ES-I3 (cell line): ENCODE data around the gene CISTR.

Experiments used
- H3K36me3 ChIP-seq: 2 replicates; pipeline ENCODE4 v1.6.1; 2013; ENCODE audit warnings: mild to moderate bottlenecking, low read length, control low read depth, moderate library complexity; ENCODE audit not compliant: insufficient read depth
- H3K4me1 ChIP-seq: 2 replicates; pipeline ENCODE4 v1.6.1; 2013; ENCODE audit warnings: mild to moderate bottlenecking, control low read depth, low read length; ENCODE audit not compliant: insufficient read depth
- H3K9ac ChIP-seq: 2 replicates; pipeline ENCODE4 v1.6.1; 2013; ENCODE audit warnings: low read depth, mild to moderate bottlenecking, low read length, moderate library complexity
- H3K9me3 ChIP-seq: 2 replicates; pipeline ENCODE4 v1.6.1; 2013; ENCODE audit warnings: mild to moderate bottlenecking, low read length, moderate library complexity; ENCODE audit not compliant: control insufficient read depth, insufficient read depth

Gene CISTR

DNA sequence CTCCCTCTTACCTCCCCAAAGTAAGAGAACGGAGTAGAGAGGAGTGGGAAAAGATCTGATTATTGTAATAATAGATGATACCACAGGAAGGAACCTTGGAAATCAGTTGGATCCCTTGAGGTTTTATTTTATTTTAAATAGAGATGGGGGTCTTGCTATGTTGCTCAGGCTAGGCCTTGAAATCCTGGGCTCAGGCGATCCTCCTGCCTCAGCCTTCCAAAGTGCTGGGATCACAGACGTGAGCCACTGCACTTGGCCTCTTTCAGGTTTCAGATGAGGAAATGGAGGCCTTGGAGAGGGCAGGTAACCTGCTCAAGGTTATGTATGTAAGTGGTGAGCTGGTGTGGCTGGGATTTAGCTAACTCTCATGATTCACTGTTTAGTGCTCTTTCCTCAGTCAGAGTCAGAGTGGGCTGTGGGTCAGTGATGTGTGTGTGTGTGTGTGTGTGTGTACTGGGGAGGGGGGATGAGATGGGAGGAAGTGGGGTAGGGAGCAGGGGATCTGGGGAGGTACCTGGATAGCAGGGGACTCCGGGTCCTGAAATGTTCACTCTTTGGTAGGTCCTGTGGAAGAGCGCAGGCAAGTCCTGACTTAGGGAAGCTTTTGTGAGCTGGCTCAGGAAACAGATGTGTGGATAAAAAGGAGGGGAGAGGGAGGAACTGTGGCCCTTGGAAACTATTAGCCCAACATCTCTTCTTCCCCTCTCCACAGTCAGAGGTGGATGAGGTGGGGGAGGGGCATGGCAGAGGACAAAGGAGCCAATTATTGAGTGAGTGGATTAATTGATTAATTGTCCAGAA is 4.7 kb upstream of the CISTR start:
- Histone ChIP-seq H3K4me1 (peaks cover 5% of the 10 kb centered on the region; the same call in 1 of the 2 replicates), H3K9me3 (no peaks in the 10 kb centered on the region), H3K9ac (peak overlapping the region; percentile 40; the same call in 1 of the 2 replicates), H3K36me3 (no peaks in the 10 kb centered on the region)

GRCh38 chr12:53755893-53756292 is 4.1 kb upstream of the CISTR start:
- no peaks in the 10 kb centered on the region for H3K36me3 ChIP-seq
- H3K9me3 ChIP-seq = no peaks in the 10 kb centered on the region
- no peak overlapping the region for H3K9ac ChIP-seq
- peaks cover 5% of the 10 kb centered on the region; the same call in 1 of the 2 replicates for H3K4me1 ChIP-seq

DNA sequence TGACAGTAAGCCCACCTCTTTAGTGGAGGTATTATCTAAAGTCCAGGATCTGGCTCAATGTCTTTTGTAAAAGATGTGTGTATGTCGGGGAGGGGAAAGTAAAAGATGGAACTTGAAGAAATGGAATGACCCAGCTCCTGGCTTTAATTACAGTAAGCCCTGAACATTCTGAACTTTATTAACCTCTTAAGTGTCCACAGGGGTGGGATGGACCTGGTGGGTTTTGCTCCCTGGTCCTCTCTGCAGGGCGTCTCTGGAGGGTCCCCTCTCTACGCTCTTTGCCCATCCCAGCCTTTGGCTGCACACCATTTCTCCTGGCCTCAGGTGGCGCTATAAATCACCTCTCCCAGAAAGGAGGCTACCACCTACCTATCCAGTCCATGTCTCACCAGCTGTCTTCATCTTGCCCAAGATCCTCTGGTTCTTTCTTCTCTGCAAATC is 3.7 kb upstream of the CISTR start:
- no peak overlapping the region for H3K9ac ChIP-seq
- H3K9me3 ChIP-seq = no peaks in the 10 kb centered on the region
- H3K36me3 ChIP-seq = no peaks in the 10 kb centered on the region
- H3K4me1 ChIP-seq = peaks cover 9% of the 10 kb centered on the region; the same call in 1 of the 2 replicates

DNA sequence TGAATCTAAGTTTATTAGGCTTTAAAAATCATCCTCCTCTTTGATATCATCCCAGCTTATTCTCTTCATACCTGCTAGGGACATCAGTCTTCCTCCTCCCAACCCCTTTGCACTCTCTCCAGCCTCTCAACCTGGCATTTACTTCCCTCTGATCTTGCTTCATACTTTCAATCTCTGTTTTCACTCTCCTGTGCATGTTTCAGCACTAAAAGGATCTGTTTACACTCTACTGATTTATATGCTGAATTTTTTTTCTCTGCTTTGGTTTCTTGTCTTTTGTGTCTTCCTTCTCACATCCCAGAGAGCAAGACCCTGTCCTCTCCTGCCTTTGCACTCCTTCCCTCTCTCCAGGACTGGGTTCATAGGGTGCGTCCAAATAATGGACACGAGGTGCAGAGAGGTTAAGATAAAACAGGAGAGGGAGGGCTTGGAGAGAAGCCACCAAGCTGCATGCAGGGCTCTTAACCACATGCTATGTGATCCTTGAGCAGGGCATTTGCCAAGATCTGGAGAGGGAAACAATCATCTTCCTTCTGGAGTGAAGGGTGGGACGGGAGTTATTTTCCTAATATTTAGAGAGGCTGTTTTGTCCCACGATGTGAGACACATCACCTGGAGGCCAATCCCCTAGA is 3.0 kb upstream of the CISTR start:
- Histone ChIP-seq H3K4me1 (peaks cover 11% of the 10 kb centered on the region; the same call in 1 of the 2 replicates), H3K36me3 (no peaks in the 10 kb centered on the region), H3K9me3 (no peaks in the 10 kb centered on the region), H3K9ac (no peak overlapping the region)

GRCh38 chr12:53754188-53754585 is 2.4 kb upstream of the CISTR start:
- Histone ChIP-seq H3K9ac (no peak overlapping the region), H3K36me3 (no peaks in the 10 kb centered on the region), H3K4me1 (peaks cover 11% of the 10 kb centered on the region; the same call in 1 of the 2 replicates), H3K9me3 (no peaks in the 10 kb centered on the region)

DNA sequence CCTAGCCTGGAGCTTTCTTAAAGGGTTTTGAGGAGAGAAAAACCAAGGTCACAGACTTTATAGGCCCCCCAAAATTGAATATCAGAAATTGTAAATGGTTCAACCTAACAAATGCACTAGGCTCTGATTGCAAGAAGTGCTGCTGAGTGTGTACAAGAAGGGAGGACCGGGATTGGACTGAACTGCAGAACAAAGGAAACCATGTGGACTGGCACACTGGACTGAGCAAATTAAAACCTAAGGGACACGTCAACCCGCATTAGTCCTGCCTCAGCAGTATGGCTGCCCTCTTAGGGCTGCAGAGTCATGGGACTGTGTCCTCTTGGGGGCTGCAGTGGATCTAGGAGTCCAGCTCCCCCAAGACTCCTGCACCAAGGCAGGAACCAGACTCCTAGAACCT is 842 bp upstream of the CISTR start:
- Histone ChIP-seq H3K9me3 (no peaks in the 10 kb centered on the region), H3K4me1 (peaks cover 11% of the 10 kb centered on the region; the same call in 1 of the 2 replicates), H3K36me3 (no peaks in the 10 kb centered on the region), H3K9ac (no peak overlapping the region)

DNA sequence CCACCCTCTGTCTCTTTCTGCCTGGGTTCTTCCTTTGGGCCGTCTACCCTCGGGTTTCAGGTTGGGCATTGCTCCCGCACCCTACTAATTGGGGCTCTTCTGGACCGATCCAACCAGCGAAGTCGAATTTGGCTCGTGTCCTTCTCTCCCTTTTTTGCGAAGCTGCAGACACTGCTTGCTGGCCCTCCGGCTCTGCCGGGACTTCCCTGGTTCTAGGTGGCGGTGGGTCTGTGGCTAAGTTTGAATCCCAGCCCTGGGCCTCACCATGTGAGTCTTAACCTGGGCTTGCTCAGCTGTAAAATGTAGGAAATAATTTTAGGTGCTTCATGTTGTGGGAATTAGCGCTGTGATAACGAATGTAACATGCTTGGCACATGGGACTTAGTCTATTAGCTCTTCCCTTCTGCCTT is 418 bp upstream of the CISTR start:
- Histone ChIP-seq H3K36me3 (no peaks in the 10 kb centered on the region), H3K9me3 (no peaks in the 10 kb centered on the region), H3K9ac (peak overlapping the region; percentile 60; the same call in 1 of the 2 replicates), H3K4me1 (peaks cover 11% of the 10 kb centered on the region; the same call in 1 of the 2 replicates)

- H3K4me1 ChIP-seq = peaks cover 9% of the 10 kb centered on the region; the same call in 1 of the 2 replicates
- H3K9ac ChIP-seq = peak overlapping the region; percentile 60; the same call in 1 of the 2 replicates
- H3K9me3 ChIP-seq = no peaks in the 10 kb centered on the region
- H3K36me3 ChIP-seq = no peaks in the 10 kb centered on the region
These were observed 905 bp downstream of the CISTR start for GRCh38 chr12:53750812-53751335.

DNA sequence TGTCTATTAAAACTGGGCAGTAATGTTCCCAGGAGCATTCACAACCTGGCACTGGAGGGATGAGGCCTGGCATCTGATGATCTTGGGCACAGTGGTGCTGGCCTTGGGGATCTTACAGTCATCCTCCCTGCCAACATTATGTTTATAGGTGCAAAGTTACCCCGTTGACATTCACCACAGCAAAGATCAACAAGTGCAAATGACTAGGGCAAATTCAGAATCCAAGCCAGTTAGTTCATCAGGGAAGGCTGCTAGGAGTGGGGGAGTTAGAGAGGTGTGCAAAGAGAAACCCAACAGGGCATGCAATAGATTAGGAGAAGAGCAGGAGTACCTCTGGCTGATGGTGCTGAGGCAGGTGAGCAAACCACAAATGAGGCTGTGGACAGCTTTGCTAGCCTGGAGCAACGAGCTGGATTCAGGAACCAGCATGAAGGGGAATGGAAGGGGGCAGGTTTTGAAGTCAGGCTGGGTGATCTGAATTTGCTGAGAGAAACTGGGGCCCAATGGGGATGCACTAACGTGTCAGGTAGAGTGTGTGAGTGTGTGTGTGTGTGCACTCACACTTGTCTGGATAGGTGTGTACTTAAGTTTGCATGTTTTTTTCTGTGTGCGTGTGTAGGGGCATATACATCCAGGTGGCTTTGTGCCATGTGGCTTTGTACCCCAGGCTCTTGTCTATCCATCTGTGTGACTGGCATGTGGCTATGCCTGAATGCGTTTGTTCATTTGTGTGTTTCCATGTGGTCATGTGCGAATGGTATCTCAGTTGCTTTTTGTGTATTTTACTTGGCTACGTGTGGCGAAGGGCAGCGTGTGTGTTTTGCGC is 1.6 kb downstream of the CISTR start:
- Histone ChIP-seq H3K4me1 (peaks cover 9% of the 10 kb centered on the region; the same call in 1 of the 2 replicates), H3K36me3 (no peaks in the 10 kb centered on the region), H3K9me3 (no peaks in the 10 kb centered on the region), H3K9ac (peak overlapping the region; percentile 60; the same call in 1 of the 2 replicates)

GRCh38 chr12:53748072-53748840 is 3.5 kb downstream of the CISTR start:
- Histone ChIP-seq H3K4me1 (peaks cover 9% of the 10 kb centered on the region; the same call in 1 of the 2 replicates), H3K9ac (no peak overlapping the region), H3K36me3 (no peaks in the 10 kb centered on the region), H3K9me3 (no peaks in the 10 kb centered on the region)

GRCh38 chr12:53747095-53747494 is 4.7 kb downstream of the CISTR start:
- Histone ChIP-seq H3K36me3 (no peaks in the 10 kb centered on the region), H3K9ac (no peak overlapping the region)

DNA sequence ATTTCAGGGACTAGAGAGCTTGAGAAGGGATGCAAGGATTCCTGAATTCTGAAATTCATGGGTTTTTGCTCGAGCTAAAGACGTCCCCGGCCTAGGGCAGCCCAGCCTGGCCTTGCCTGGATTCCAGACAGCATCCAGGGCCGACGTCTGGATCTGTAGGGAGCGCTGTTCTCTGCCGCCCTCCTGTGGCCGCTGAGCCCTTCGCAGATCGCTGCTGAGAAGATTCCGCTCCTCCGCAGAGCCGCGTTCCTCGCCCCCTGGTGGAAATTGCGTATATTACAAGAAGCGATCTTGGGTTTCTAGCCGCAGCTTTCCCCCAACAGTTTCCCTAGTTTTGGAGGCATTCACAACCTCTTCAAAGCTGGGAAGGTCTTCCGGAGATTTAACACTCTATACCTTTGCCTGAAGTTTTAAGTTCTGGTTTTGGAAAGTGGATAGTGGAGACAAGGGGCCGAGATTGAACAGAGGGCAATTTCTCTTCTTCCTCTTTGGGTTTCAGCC is 5.1 kb downstream of the CISTR start:
- Histone ChIP-seq H3K36me3 (no peaks in the 10 kb centered on the region), H3K4me1 (peaks cover 9% of the 10 kb centered on the region; the same call in 1 of the 2 replicates), H3K9me3 (no peaks in the 10 kb centered on the region), H3K9ac (no peak overlapping the region)

More at GRCh38 chr12:53747095-53747494, 4.7 kb downstream of the CISTR start:
- Histone ChIP-seq H3K4me1 (peaks cover 9% of the 10 kb centered on the region; the same call in 1 of the 2 replicates), H3K9me3 (no peaks in the 10 kb centered on the region)

DNA sequence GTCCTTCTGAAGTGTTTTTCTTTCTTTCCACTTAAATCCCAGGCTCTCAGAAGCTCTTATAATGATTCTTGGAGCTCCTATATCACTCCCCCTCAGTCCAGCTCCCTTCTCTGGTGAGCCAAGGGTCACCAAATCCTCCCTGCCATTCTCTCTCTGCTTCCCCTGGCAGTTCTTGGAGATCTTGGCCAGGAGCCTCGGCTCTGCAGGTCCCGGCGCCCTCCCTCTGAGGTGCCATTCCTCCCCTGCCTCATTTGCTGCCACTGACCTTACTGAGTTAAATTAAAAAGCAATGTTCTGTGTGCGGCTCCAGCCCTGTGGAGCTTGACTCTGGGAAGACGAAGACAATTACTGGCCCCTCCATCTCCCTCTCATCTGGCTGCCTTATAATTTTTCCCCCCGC is 7.0 kb downstream of the CISTR start:
- no peaks in the 10 kb centered on the region for H3K36me3 ChIP-seq

More for the DNA sequence above, 7.0 kb downstream of the CISTR start:
- Histone ChIP-seq H3K9me3 (no peaks in the 10 kb centered on the region), H3K4me1 (0 out of 2 replicates have a peak, but pooled peaks cover 3% of the 10 kb centered on the region), H3K9ac (no peak overlapping the region)
